WI38 (cell line): Measurements from ENCODE around the gene SIPA1L3.

ENCODE experiments used
- H3K4me3 ChIP-seq: 2 replicates; pipeline ENCODE4 v1.5.1; 2011; ENCODE audit warnings: low read depth, mild to moderate bottlenecking, control low read depth, low read length
- TF ChIP-seq, protein P1 (sequence below): IDR thresholded peaks from 2 replicates; pipeline ENCODE4 v1.5.1; 2012; ENCODE audit warnings: low read depth, mild to moderate bottlenecking, control low read depth, low read length

SIPA1L3 gene

DNA sequence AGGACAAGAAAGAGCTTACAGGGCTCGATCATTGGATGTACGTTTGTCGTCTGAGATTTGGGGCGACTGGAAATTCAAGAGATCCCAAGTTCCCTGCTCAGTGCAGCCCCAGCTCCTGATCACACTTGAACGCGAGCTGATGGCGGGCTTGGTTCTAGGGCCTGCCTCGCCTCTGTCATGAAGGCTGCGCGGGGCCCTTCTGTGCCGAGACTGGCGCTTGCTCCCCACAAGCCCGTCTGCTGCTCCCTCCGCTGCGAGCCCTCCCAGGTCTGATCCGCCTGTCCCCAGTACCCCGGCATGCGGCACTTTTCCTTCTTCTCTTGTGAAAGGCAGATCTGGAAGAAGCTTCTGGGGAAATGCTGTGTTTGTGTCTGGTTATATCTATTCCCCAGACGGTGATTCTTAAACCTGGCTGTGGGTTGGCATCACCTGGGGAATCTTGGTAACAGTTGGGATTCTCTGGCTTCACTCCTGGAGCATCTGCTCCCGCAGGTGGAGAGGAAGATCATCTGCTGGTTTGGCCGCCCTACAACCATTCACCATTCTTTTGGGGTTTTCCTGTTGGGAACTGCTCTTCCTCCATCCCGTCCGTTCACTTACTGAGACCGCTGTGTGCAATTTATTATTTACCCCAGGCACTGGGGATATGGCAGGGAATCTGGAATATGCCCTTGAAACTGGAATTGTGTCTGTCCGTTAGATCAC, 43.6 kb downstream of the SIPA1L3 start:
- TF ChIP-seq, protein P1, sequence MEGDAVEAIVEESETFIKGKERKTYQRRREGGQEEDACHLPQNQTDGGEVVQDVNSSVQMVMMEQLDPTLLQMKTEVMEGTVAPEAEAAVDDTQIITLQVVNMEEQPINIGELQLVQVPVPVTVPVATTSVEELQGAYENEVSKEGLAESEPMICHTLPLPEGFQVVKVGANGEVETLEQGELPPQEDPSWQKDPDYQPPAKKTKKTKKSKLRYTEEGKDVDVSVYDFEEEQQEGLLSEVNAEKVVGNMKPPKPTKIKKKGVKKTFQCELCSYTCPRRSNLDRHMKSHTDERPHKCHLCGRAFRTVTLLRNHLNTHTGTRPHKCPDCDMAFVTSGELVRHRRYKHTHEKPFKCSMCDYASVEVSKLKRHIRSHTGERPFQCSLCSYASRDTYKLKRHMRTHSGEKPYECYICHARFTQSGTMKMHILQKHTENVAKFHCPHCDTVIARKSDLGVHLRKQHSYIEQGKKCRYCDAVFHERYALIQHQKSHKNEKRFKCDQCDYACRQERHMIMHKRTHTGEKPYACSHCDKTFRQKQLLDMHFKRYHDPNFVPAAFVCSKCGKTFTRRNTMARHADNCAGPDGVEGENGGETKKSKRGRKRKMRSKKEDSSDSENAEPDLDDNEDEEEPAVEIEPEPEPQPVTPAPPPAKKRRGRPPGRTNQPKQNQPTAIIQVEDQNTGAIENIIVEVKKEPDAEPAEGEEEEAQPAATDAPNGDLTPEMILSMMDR, result no peak
- no peak overlapping the region for H3K4me3 ChIP-seq

- H3K4me3 ChIP-seq, result no peak overlapping the region
- TF ChIP-seq, protein P1, result no peak
Observed at GRCh38 chr19:37951816-37952210, 44.8 kb downstream of the SIPA1L3 start.

GRCh38 chr19:37953171-37953917, 46.3 kb downstream of the SIPA1L3 start:
- TF ChIP-seq, protein P1, result no peak
- no peak overlapping the region for H3K4me3 ChIP-seq

GRCh38 chr19:37953918-37954303, 46.9 kb downstream of the SIPA1L3 start:
- H3K4me3 ChIP-seq, result no peak overlapping the region
- TF ChIP-seq, protein P1, result no peak

- TF ChIP-seq, protein P1, result no peak
- H3K4me3 ChIP-seq, result no peak overlapping the region
Observed at GRCh38 chr19:37954421-37954874, 47.4 kb downstream of the SIPA1L3 start.

GRCh38 chr19:37955986-37956385, 49.0 kb downstream of the SIPA1L3 start:
- TF ChIP-seq, protein P1, result no peak
- H3K4me3 ChIP-seq, result no peak overlapping the region

DNA sequence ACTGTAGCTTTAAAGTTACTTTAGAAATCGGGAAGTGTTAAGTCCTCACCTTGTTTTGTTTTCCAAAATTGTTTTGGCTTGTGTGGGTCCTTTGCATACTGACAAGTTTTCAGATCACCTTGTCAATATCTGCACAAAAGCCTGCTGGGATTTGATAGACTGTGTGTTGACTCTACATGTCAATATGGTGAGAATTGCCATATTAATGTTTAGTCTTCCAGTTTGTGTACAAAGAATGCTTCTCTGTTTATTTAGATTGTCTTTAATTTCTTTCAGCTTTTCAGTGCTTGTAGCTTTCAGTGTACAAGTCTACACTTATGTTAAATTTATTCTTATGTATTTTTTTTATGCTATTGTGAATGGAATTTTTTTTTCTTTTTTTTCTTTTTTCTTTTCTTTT, 50.2 kb downstream of the SIPA1L3 start:
- no peak overlapping the region for H3K4me3 ChIP-seq
- TF ChIP-seq, protein P1, result no peak
